ENCODE results near the gene TOX2. TPM values are rescaled to one million over a fixed set of nuclear protein-coding genes. Genes with fewer than 3 reads are reported as not detected.

TOX2 gene
- total and polyA plus RNA-seq, 2 of the 4 experiments (the other 2 are of a cell fraction) = 1.3 to 17.5 TPM

DNA sequence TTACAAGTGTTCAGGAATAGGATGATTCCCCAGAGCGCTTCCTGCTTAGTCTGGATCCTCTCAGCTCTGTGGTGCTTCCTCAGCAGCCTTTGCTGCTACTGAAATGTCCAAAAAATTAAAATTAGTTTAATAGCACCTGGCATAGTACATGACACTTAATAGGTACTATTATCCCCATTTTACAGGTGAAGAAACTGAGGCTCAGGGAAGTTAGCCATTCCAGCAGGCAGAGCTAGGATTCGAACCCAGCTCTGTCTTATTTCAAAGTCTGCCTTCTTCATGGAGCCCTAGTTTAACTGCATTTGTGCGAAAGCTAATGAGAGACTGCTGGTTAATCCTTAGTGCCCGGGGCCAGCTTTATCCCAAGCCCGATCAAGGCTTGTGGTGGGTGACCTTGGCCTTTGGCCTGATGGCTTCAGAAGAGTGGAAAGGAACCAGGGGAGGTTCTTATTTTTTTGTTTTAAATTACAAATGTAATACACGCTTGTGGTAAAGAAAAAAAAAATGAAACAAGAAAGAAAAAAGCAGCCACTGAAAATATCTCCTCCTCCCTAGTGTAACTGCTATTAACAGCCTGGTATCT lies 30.1 kb downstream of the TOX2 start:
- Histone ChIP-seq H3K18ac (ENCODE audit: low read depth, low read length) (no peak overlapping the region), H2AK9ac (replicated peaks; ENCODE audit: low read depth, low read length, poor library complexity) (no peak overlapping the region), H3K56ac (ENCODE audit: extremely low read depth, insufficient read depth, low read length) (no peak overlapping the region), H4K8ac (ENCODE audit: low read depth in 2 of 2, low read length in 2 of 2) (no peak overlapping the region), H2AK5ac (ENCODE audit: low read depth, low read length) (peak overlapping the region; percentile 86; the same call in 1 of the 2 replicates), H3K4me1 (ENCODE audit: control insufficient read depth, insufficient read depth, low read length) (peaks cover 29% of the 10 kb centered on the region), H3K4ac (ENCODE audit: low read depth, low read length) (peak overlapping the region; percentile 88; the same call in 1 of the 2 replicates), H3K14ac (replicated peaks; ENCODE audit: low read depth, low read length) (no peak overlapping the region), H3K27ac (ENCODE audit: insufficient read depth, low read length) (no peak overlapping the region), H3K23ac (ENCODE audit: low read depth, low read length) (no peak overlapping the region), H3K79me1 (ENCODE audit: low read depth in 1 of 2, low read length in 2 of 2) (peaks cover 37 to 97% of the 10 kb centered on the region in 2 experiments), H4K91ac (ENCODE audit: insufficient read depth, low read depth, low read length) (no peak overlapping the region), H3K27me3 (ENCODE audit: control insufficient read depth, insufficient read depth, low read length) (no peaks in the 10 kb centered on the region), H3K9me3 (ENCODE audit: control insufficient read depth, insufficient read depth, low read length) (no peaks in the 10 kb centered on the region), H3K4me3 (ENCODE audit: insufficient read depth, low read depth, low read length) (no peak overlapping the region), H2BK120ac (ENCODE audit: low read depth, low read length) (peak overlapping the region; percentile 73; the same call in 1 of the 2 replicates), H3K4me2 (ENCODE audit: low read depth, low read length) (no peak overlapping the region), H3K9ac (ENCODE audit: low read depth, low read length) (no peak overlapping the region), H4K5ac (ENCODE audit: low read depth, low read length) (no peak overlapping the region), H2BK15ac (ENCODE audit: low read depth, low read length) (0 out of 3 replicates have a peak overlapping the region, but pooled peaks have one; percentile 29), H3K9me1 (ENCODE audit: insufficient read depth, low read length) (peaks cover 48% of the 10 kb centered on the region), H3K36me3 (ENCODE audit: control insufficient read depth, insufficient read depth, low read length) (no peaks in the 10 kb centered on the region), H2BK20ac (ENCODE audit: low read depth, low read length) (peak overlapping the region; percentile 58; the same call in 1 of the 2 replicates), H2BK5ac (ENCODE audit: low read depth, low read length, poor library complexity, severe bottlenecking) (no peak overlapping the region), H2AFZ (replicated peaks; ENCODE audit: low read length, poor library complexity) (no peak overlapping the region), H4K20me1 (ENCODE audit: insufficient read depth, low read length) (0 out of 2 replicates have a peak, but pooled peaks cover 4% of the 10 kb centered on the region)
- CTCF ChIA-PET = no interaction called here
- POLR2A ChIA-PET (ENCODE audit: unreplicated experiment) = no interaction called here
- no peak for ATAC-seq (ENCODE audit: low read depth)
- WGBS, 2 experiments (ENCODE audit: extremely low coverage in 2 of 2, insufficient read length in 1 of 2) = 80% methylated on average over 1 of the region's 6 CpGs; no CpG with 5 or more reads in 1 of the 2 experiments
- intact Hi-C loops (cut with micrococcal nuclease) = loop anchor here (5.0 to 10.0 kb wide), 2 partner anchors 73 to 130 kb away; no protein-coding TSS in a partner anchor
- dilution Hi-C loops (cut with HindIII; ENCODE audit: low sequenced_read_pairs, unreplicated experiment) = no loop called here
- BruUV-seq (replicated peaks) = no TSS peak
- no peak for DNase-seq
- in situ Hi-C loops (cut with MboI; ENCODE audit: low sequenced_read_pairs) = loop anchor here (25.0 kb wide), 1 partner anchor 1843 kb away; the partner anchor contains the start of genes DNTTIP1 and WFDC3
- no peak for TF ChIP-seq RCOR1 (IDR thresholded peaks at IDR 0.05; ENCODE audit: insufficient replicate concordance, low read length)
- TF ChIP-seq RAD21 (IDR thresholded peaks at IDR 0.05; ENCODE audit: low read length) = no peak
- no peak for TF ChIP-seq POLR2A (IDR thresholded peaks at IDR 0.05; ENCODE audit: low read depth, low read length)
- TF ChIP-seq, protein P1, sequence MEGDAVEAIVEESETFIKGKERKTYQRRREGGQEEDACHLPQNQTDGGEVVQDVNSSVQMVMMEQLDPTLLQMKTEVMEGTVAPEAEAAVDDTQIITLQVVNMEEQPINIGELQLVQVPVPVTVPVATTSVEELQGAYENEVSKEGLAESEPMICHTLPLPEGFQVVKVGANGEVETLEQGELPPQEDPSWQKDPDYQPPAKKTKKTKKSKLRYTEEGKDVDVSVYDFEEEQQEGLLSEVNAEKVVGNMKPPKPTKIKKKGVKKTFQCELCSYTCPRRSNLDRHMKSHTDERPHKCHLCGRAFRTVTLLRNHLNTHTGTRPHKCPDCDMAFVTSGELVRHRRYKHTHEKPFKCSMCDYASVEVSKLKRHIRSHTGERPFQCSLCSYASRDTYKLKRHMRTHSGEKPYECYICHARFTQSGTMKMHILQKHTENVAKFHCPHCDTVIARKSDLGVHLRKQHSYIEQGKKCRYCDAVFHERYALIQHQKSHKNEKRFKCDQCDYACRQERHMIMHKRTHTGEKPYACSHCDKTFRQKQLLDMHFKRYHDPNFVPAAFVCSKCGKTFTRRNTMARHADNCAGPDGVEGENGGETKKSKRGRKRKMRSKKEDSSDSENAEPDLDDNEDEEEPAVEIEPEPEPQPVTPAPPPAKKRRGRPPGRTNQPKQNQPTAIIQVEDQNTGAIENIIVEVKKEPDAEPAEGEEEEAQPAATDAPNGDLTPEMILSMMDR (conservative IDR thresholded peaks at IDR 0.05; ENCODE audit: low read depth, low read length) = no peak
- no peak for TF ChIP-seq NFE2L2 (IDR thresholded peaks at IDR 0.05; ENCODE audit: low read depth, low read length)
- TF ChIP-seq MAFK (IDR thresholded peaks at IDR 0.05; ENCODE audit: low read depth, low read length) = no peak
- TF ChIP-seq MXI1 (IDR thresholded peaks at IDR 0.05; ENCODE audit: borderline replicate concordance, low read depth, low read length) = no peak
- TF ChIP-seq FOS (IDR thresholded peaks at IDR 0.05; ENCODE audit: low read depth, low read length) = no peak
- TF ChIP-seq, protein P2, sequence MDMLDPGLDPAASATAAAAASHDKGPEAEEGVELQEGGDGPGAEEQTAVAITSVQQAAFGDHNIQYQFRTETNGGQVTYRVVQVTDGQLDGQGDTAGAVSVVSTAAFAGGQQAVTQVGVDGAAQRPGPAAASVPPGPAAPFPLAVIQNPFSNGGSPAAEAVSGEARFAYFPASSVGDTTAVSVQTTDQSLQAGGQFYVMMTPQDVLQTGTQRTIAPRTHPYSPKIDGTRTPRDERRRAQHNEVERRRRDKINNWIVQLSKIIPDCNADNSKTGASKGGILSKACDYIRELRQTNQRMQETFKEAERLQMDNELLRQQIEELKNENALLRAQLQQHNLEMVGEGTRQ (IDR thresholded peaks at IDR 0.05; ENCODE audit: low read depth, low read length) = no peak
- TF ChIP-seq, protein P3, sequence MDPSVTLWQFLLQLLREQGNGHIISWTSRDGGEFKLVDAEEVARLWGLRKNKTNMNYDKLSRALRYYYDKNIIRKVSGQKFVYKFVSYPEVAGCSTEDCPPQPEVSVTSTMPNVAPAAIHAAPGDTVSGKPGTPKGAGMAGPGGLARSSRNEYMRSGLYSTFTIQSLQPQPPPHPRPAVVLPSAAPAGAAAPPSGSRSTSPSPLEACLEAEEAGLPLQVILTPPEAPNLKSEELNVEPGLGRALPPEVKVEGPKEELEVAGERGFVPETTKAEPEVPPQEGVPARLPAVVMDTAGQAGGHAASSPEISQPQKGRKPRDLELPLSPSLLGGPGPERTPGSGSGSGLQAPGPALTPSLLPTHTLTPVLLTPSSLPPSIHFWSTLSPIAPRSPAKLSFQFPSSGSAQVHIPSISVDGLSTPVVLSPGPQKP (IDR thresholded peaks at IDR 0.05; ENCODE audit: borderline replicate concordance, low read depth, low read length) = no peak
- TF ChIP-seq CEBPB (IDR thresholded peaks at IDR 0.05; ENCODE audit: low read depth, low read length) = no peak
- TF ChIP-seq RFX5 (IDR thresholded peaks at IDR 0.05; ENCODE audit: low read depth, low read length) = no peak
- no peak for TF ChIP-seq MAZ (IDR thresholded peaks at IDR 0.05; ENCODE audit: borderline replicate concordance, low read depth, low read length)
- TF ChIP-seq BHLHE40 (IDR thresholded peaks at IDR 0.05; ENCODE audit: low read depth, low read length) = no peak

Data from IMR-90 (cell line).